Measurements from ENCODE around the gene PGBD1.

Gene PGBD1

DNA sequence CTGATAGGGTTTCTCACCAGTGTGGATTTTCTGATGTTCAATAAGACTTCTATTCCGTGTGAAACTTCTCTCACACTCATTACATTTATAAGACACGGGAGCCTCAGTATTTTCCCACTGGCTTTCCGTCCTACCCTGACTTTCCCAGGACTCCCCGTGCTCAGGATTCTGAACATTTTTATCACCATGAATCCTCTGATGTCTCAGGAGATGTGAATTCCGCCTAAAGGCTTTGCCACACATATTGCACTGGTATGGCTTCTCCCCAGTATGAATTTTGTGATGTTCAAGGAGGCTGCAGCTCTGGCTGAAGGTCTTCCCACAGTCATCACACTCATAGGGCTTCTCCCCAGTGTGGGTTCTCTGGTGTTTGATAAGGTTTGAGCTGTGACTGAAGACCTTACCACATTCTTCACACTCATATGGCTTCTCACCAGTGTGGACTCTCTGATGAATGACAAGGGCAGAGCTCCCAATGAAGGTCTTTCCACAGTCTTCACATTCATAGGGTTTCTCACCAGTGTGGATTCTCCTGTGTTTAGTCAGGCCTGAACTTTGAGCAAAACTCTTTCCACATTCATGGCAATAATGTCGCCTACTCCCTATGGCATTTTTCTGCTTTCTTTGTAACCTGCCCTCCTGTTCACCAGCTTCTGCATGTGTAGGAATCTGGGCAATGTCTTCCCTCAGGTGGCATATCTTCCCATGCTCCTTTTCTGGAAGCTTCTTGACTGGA, 36.0 kb upstream of the PGBD1 start:
- H3K4me3 ChIP-seq (ENCODE audit: control insufficient read depth, low read depth, low read length) = no peak overlapping the region
- TF ChIP-seq, protein P1, sequence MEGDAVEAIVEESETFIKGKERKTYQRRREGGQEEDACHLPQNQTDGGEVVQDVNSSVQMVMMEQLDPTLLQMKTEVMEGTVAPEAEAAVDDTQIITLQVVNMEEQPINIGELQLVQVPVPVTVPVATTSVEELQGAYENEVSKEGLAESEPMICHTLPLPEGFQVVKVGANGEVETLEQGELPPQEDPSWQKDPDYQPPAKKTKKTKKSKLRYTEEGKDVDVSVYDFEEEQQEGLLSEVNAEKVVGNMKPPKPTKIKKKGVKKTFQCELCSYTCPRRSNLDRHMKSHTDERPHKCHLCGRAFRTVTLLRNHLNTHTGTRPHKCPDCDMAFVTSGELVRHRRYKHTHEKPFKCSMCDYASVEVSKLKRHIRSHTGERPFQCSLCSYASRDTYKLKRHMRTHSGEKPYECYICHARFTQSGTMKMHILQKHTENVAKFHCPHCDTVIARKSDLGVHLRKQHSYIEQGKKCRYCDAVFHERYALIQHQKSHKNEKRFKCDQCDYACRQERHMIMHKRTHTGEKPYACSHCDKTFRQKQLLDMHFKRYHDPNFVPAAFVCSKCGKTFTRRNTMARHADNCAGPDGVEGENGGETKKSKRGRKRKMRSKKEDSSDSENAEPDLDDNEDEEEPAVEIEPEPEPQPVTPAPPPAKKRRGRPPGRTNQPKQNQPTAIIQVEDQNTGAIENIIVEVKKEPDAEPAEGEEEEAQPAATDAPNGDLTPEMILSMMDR (conservative IDR thresholded peaks at IDR 0.05; ENCODE audit: control insufficient read depth, insufficient read depth, low read depth, low read length) = no peak
- no peak for DNase-seq (ENCODE audit: low read depth)

DNA sequence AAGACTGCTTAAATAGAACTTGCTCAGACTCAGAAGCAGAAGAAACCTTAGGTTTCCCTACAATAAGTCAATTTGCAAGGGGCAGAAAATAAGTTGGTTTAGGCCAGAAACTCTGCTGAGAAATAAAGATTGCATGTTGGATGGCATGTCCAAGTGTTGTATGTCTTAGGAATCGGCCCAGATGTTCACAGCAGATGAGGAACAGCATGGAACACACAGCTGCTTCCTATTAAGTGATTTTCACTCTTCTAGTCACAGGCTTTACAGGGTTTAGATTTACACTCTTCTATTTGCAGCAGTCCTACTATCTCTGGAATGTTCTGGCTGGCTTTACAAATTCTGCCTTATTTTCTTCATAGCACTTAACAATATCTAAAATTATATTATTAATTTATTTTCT, 32.5 kb upstream of the PGBD1 start:
- peak; percentile 19 for DNase-seq (ENCODE audit: low read depth)
- TF ChIP-seq, protein P1 (conservative IDR thresholded peaks at IDR 0.05; ENCODE audit: control insufficient read depth, insufficient read depth, low read depth, low read length) = no peak
- H3K4me3 ChIP-seq (ENCODE audit: control insufficient read depth, low read depth, low read length) = no peak overlapping the region

DNA sequence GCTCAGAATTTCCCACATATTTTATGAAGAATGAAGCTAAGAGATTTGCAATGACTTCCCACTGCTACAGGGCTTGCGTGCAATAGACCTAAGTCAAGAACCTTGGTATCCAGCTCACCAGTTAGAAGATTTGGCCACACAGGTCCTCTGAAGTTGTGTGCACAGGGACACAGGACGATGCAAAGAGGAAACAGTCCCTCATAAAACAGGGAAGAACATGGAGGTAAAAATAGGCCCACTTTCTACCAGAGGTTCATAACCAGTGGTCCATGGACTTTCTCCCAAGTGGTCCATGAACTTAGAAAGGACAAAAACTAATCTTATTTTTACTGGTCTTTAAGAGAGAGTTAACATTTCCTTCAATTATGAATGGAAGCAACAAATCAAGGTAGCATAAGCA, 30.6 kb upstream of the PGBD1 start:
- peak overlapping the region; percentile 21 for H3K4me3 ChIP-seq (ENCODE audit: control insufficient read depth, low read depth, low read length)

DNA sequence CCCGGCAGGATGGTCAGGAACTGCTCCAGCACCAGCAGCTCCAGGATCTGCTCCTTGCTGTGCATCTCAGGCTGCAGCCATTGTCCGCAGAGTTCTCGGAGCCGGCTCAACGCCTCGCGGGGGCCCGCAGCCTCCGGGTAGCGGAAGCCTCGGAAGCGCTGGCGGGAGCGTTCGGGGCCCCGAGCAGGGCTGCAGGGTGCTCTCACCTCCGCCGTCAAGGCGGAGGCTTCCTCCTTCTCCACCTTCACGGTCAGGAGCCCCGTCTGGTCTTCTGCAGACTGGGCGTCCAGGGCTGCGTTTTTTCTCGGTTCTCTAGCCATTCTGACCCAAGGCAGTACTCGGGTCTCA, 29.7 kb upstream of the PGBD1 start:
- TF ChIP-seq, protein P1 (conservative IDR thresholded peaks at IDR 0.05; ENCODE audit: control insufficient read depth, insufficient read depth, low read depth, low read length) = no peak
- no peak for DNase-seq (ENCODE audit: low read depth)

More for the DNA sequence above, 30.6 kb upstream of the PGBD1 start:
- no peak for DNase-seq (ENCODE audit: low read depth)
- TF ChIP-seq, protein P1 (conservative IDR thresholded peaks at IDR 0.05; ENCODE audit: control insufficient read depth, insufficient read depth, low read depth, low read length) = no peak

DNA sequence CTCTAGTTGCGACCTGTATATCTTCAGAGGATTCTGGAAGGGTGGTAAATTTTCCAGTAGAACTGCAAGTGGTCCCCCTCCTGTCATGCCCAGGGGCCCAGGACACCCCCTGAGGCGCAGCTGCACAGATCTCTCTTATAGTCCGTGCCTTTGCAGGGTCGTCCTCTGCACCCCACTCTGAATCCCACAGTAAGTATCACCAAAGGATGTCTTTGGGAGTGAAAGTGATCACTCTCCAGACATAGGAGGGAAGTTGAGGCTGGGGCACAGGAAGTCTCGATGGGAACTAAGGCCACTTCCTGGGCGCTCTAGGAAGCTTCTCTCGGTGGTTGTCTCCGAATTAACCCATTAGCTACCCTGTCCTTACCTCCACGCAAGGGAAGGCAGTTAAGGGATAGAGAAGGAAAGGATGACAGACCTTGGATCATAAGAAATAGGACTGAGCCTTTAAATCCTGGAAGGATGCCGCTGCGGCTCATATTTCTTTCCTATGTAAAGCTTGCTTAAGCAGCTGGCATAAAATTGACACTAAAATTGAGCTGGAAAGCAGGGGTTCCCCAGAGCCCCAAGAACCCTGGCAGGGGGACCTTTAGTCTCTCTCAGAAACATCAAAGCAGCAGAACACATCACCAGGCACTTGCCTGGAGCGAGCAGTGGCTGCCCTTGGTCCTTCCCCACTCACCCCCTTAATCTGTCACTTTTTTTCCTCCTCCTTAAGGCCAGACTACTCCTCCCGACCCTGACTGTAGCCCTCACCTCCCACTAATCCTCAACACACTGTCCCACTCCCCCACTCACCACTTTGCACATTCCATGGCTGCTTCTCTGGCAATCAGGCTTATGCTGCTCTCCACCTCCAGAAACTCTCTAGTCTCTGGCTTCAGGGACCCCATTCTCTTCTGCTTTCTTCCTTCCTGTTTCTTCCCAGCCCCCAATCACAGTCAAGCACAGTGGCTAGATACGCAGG, 29.1 kb upstream of the PGBD1 start, which contains the start of gene ZKSCAN4:
Gene ZKSCAN4, minus strand, starts transcription at position 261 of the 967 bp plus-strand sequence. CDS start 289 bp downstream, outside the sequence.
- peak within 1 kb of the TSS; percentile 96 for H3K4me3 ChIP-seq (ENCODE audit: control insufficient read depth, low read depth, low read length)
- TF ChIP-seq, protein P1 (conservative IDR thresholded peaks at IDR 0.05; ENCODE audit: control insufficient read depth, insufficient read depth, low read depth, low read length) = no peak
- DNase-seq (ENCODE audit: low read depth) = peak; percentile 93

More for the DNA sequence above, 29.7 kb upstream of the PGBD1 start:
- H3K4me3 ChIP-seq (ENCODE audit: control insufficient read depth, low read depth, low read length) = peak overlapping the region; percentile 96

DNA sequence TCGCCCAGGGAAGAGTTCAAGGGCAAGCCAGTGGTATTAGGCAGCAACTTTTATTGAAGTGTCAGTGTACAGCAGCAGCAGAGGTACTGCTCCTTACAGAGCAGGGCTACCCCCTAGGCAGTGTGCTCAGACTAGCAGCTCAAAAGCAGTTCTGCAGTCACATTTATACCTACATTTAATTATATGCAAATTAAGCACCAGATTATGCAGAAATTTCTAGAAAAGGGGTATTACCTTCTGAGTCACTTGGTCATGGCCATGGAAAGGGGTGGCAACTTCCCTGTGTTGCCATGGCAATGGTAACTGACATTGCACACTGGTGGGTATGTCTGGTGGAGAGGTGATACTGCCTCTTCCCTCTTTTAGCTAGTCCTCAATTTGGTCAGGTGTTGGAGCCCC, 27.3 kb upstream of the PGBD1 start:
- TF ChIP-seq, protein P1 (conservative IDR thresholded peaks at IDR 0.05; ENCODE audit: control insufficient read depth, insufficient read depth, low read depth, low read length) = no peak
- no peak for DNase-seq (ENCODE audit: low read depth)
- no peak overlapping the region for H3K4me3 ChIP-seq (ENCODE audit: control insufficient read depth, low read depth, low read length)

Measured in fibroblast of mammary gland (primary cell).